PC-3 (cell line): Measurements from ENCODE around the gene SEC31A. TPM values are rescaled to one million over a fixed set of nuclear protein-coding genes. Genes with fewer than 3 reads are reported as not detected.
"Not testable (repeated sequence)": the region's sequence is repeated elsewhere in the genome, so short reads cannot be mapped to it uniquely, and the experiment has no call there.

Experiments
- ATAC-seq: fragments of 200-7000 bp; cut with Tn5 transposase; 2 replicates; pipeline ENCODE4 v1.9.1; 2020; ENCODE audit warnings: mild to moderate bottlenecking, moderate library complexity
- BruUV-seq: library from RNA; stranded (reverse); fragments of 400-500 nt; replicated peaks from 2 replicates; lab custom pipeline; 2021; lab: Mats Ljungman, UMichigan
- CTCF ChIA-PET: fragments of 300-600 bp; sonication (Branson Sonifier 250); formaldehyde crosslinking; loops from one replicate; lab custom pipeline; 2022; ENCODE audit warnings: antibody characterized with exemption; lab: Charles Lee
- POLR2A ChIA-PET: fragments of 300-600 bp; sonication (Branson Sonifier 250); formaldehyde crosslinking; loops from one replicate; lab custom pipeline; 2022; ENCODE audit warnings: antibody characterized with exemption; ENCODE audit not compliant: unreplicated experiment; lab: Charles Lee
- DNase-seq: peaks from one replicate; pipeline ENCODE4 v3.0.0-alpha.2; 2015
- H2AFZ ChIP-seq: fragments of 300-600 bp; sonication (generic); 2 replicates; pipeline ENCODE4 v1.6.0; 2016; ENCODE audit warnings: antibody characterized with exemption, low read length
- H3F3A ChIP-seq: fragments of 300-600 bp; sonication (generic); one replicate; pipeline ENCODE4 v1.6.0; 2017; ENCODE audit warnings: antibody characterized with exemption, low read length, control low read depth, mild to moderate bottlenecking; ENCODE audit not compliant: unreplicated experiment
- H3K27ac ChIP-seq: fragments of 300-600 bp; sonication (generic); 2 replicates; pipeline ENCODE4 v1.5.1; 2016; ENCODE audit warnings: mild to moderate bottlenecking, low read length
- H3K27me3 ChIP-seq: fragments of 300-600 bp; sonication (generic); 2 replicates; pipeline ENCODE4 v1.6.1; 2016; ENCODE audit warnings: low read length, mixed read lengths
- H3K36me3 ChIP-seq: fragments of 300-600 bp; sonication (generic); 2 replicates; pipeline ENCODE4 v1.6.1; 2016; ENCODE audit warnings: low read depth, mixed run types, low read length, mixed read lengths
- H3K4me1 ChIP-seq: fragments of 300-600 bp; sonication (generic); 2 replicates; pipeline ENCODE4 v1.5.1; 2016; ENCODE audit warnings: low read length; ENCODE audit not compliant: insufficient read depth
- H3K4me2 ChIP-seq: fragments of 300-600 bp; sonication (generic); 2 replicates; pipeline ENCODE4 v1.6.0; 2016; ENCODE audit warnings: low read length
- H3K4me3 ChIP-seq: fragments of 300-600 bp; sonication (generic); 2 replicates; pipeline ENCODE4 v1.5.1; 2016; ENCODE audit warnings: mild to moderate bottlenecking, low read length, mixed read lengths
- H3K79me2 ChIP-seq: fragments of 300-600 bp; sonication (generic); 2 replicates; pipeline ENCODE4 v1.6.1; 2017; ENCODE audit warnings: low read length, mixed read lengths
- H3K9ac ChIP-seq: fragments of 300-600 bp; sonication (generic); 2 replicates; pipeline ENCODE4 v1.6.0; 2016; ENCODE audit warnings: mild to moderate bottlenecking, low read length
- H3K9me2 ChIP-seq: fragments of 300-600 bp; sonication (generic); replicated peaks from 2 replicates; pipeline ENCODE4 v1.6.1; 2016; ENCODE audit warnings: mixed run types, low read length, mixed read lengths
- H3K9me3 ChIP-seq: fragments of 300-600 bp; sonication (generic); 2 replicates; pipeline ENCODE4 v1.6.1; 2016; ENCODE audit warnings: low read length, mixed read lengths
- H4K20me1 ChIP-seq: fragments of 300-600 bp; sonication (generic); 2 replicates; pipeline ENCODE4 v1.6.1; 2016; ENCODE audit warnings: low read length, mixed read lengths
- CTCF ChIP-seq: fragments of 300-600 bp; sonication (generic); conservative IDR thresholded peaks from 2 replicates; pipeline ENCODE4 v1.5.1; 2017; ENCODE audit warnings: antibody characterized with exemption, low read depth, mild to moderate bottlenecking, low read length
- EZH2 ChIP-seq: fragments of 300-600 bp; sonication (generic); IDR thresholded peaks from one replicate; pipeline ENCODE4 v1.6.1; 2017; ENCODE audit warnings: antibody characterized with exemption, mild to moderate bottlenecking, low read length; ENCODE audit not compliant: unreplicated experiment
- EZH2phosphoT487 ChIP-seq: fragments of 300-600 bp; sonication (generic); IDR thresholded peaks from 2 replicates; pipeline ENCODE4 v1.6.1; 2018; ENCODE audit warnings: mild to moderate bottlenecking, antibody characterized with exemption, low read length, borderline replicate concordance
- intact Hi-C: fragments of 100-400 bp; cut with micrococcal nuclease; formaldehyde crosslinking; loops from 2 replicates; pipeline ENCODE4 v1.9.0; 2023
- total RNA-seq: library from RNA; depleted of rRNA; stranded (reverse); fragments of >200 nt; gene quantifications from 2 replicates; pipeline ENCODE4 v1.2.3, GENCODE V29; 2014

The SEC31A gene
- total RNA-seq, 1 experiment from 2014 or later: 47.4 TPM

- no TSS peak for BruUV-seq
- ChIA-PET CTCF (no interaction called here), POLR2A (no interaction called here)
- no peak overlapping the region for H3K9ac ChIP-seq
- DNase-seq: no peak
- TF ChIP-seq CTCF (no peak), EZH2phosphoT487 (no peak)
- no peak overlapping the region for H3K27ac ChIP-seq
- intact Hi-C loops: no loop called here
- H3F3A ChIP-seq: no peaks in the 10 kb centered on the region
- H3K4me3 ChIP-seq: no peak overlapping the region
- H3K9me2 ChIP-seq: no peaks in the 10 kb centered on the region
- no peak overlapping the region for H2AFZ ChIP-seq
- no peaks in the 10 kb centered on the region for H3K9me3 ChIP-seq
- H4K20me1 ChIP-seq: no peaks in the 10 kb centered on the region
- H3K36me3 ChIP-seq: no peaks in the 10 kb centered on the region
- H3K4me1 ChIP-seq: no peaks in the 10 kb centered on the region
- H3K79me2 ChIP-seq: no peaks in the 10 kb centered on the region
- no peak for ATAC-seq
- no peak overlapping the region for H3K4me2 ChIP-seq
- no peaks in the 10 kb centered on the region for H3K27me3 ChIP-seq
Measured at GRCh38 chr4:82919386-82919785, 28.4 kb upstream of the SEC31A start.

- no peaks in the 10 kb centered on the region for H4K20me1 ChIP-seq
- TF ChIP-seq EZH2 (no peak), EZH2phosphoT487 (no peak), CTCF (no peak)
- no peaks in the 10 kb centered on the region for H3K4me1 ChIP-seq
- no peak overlapping the region for H3K9ac ChIP-seq
- H3K4me3 ChIP-seq: no peak overlapping the region
- no peaks in the 10 kb centered on the region for H3K79me2 ChIP-seq
- no peak overlapping the region for H2AFZ ChIP-seq
- POLR2A ChIA-PET: no interaction called here
- H3K9me2 ChIP-seq: no peaks in the 10 kb centered on the region
- CTCF ChIA-PET: no interaction called here
- no peaks in the 10 kb centered on the region for H3F3A ChIP-seq
- no peak overlapping the region for H3K27ac ChIP-seq
- H3K36me3 ChIP-seq: no peaks in the 10 kb centered on the region
- H3K9me3 ChIP-seq: no peaks in the 10 kb centered on the region
- intact Hi-C loops: no loop called here
- DNase-seq (no peak), ATAC-seq (no peak)
- BruUV-seq: no TSS peak
- no peak overlapping the region for H3K4me2 ChIP-seq
- H3K27me3 ChIP-seq: no peaks in the 10 kb centered on the region
Measured at GRCh38 chr4:82918091-82918490, 27.1 kb upstream of the SEC31A start.

GRCh38 chr4:82913968-82914367, 23.0 kb upstream of the SEC31A start:
- H3F3A ChIP-seq, H3K9me2 ChIP-seq, H3K9me3 ChIP-seq, POLR2A ChIA-PET, H3K27ac ChIP-seq, CTCF ChIA-PET, H3K36me3 ChIP-seq, H4K20me1 ChIP-seq, intact Hi-C loops, BruUV-seq, ATAC-seq, H2AFZ ChIP-seq, H3K4me3 ChIP-seq, H3K27me3 ChIP-seq, H3K9ac ChIP-seq, H3K79me2 ChIP-seq, H3K4me2 ChIP-seq, DNase-seq, H3K4me1 ChIP-seq: not testable (repeated sequence)
